ENCODE results near the gene RXFP4. TPM values are rescaled to one million over a fixed set of nuclear protein-coding genes. Genes with fewer than 3 reads are reported as not detected.

The RXFP4 gene
- total RNA-seq, 1 donor from 2014 or later = not detected

- Histone ChIP-seq H3K9ac (ENCODE audit: low read length) (peak overlapping the region; percentile 38), H3K36me3 (ENCODE audit: insufficient read depth, low read length) (peaks cover 59% of the 10 kb centered on the region), H4K20me1 (ENCODE audit: insufficient read depth, low read length) (peaks cover 81% of the 10 kb centered on the region), H3K79me2 (ENCODE audit: insufficient read depth, low read length) (peaks cover 82% of the 10 kb centered on the region), H3K9me3 (ENCODE audit: insufficient read depth, low read depth, low read length) (no peaks in the 10 kb centered on the region), H3K27ac (ENCODE audit: low read depth, low read length) (no peak overlapping the region), H3K4me3 (ENCODE audit: insufficient read depth, low read depth, low read length) (no peak overlapping the region), H2AFZ (ENCODE audit: low read depth, low read length) (no peak overlapping the region), H3K4me1 (ENCODE audit: insufficient read depth, low read length) (peaks cover 53% of the 10 kb centered on the region), H3K4me2 (ENCODE audit: low read length) (no peak overlapping the region), H3K27me3 (ENCODE audit: insufficient read depth, low read length) (no peaks in the 10 kb centered on the region)
- H3K27me3 Mint-ChIP-seq (ENCODE audit: low read depth, unreplicated experiment) = no peaks in the 10 kb centered on the region
- no peaks in the 10 kb centered on the region for H3K9me3 Mint-ChIP-seq (ENCODE audit: unreplicated experiment)
- peaks cover 30% of the 10 kb centered on the region for H3K36me3 Mint-ChIP-seq (ENCODE audit: low read depth, unreplicated experiment)
- FAIRE-seq = no peak
- H3K27ac Mint-ChIP-seq (ENCODE audit: unreplicated experiment) = no peak overlapping the region
- DNase-seq (ENCODE audit: low read depth) = no peak
- TF ChIP-seq, protein P1, sequence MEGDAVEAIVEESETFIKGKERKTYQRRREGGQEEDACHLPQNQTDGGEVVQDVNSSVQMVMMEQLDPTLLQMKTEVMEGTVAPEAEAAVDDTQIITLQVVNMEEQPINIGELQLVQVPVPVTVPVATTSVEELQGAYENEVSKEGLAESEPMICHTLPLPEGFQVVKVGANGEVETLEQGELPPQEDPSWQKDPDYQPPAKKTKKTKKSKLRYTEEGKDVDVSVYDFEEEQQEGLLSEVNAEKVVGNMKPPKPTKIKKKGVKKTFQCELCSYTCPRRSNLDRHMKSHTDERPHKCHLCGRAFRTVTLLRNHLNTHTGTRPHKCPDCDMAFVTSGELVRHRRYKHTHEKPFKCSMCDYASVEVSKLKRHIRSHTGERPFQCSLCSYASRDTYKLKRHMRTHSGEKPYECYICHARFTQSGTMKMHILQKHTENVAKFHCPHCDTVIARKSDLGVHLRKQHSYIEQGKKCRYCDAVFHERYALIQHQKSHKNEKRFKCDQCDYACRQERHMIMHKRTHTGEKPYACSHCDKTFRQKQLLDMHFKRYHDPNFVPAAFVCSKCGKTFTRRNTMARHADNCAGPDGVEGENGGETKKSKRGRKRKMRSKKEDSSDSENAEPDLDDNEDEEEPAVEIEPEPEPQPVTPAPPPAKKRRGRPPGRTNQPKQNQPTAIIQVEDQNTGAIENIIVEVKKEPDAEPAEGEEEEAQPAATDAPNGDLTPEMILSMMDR (IDR thresholded peaks at IDR 0.05; ENCODE audit: insufficient read depth, low read depth, low read length) = no peak
- no peak for TF ChIP-seq EZH2 (IDR thresholded peaks at IDR 0.05; ENCODE audit: insufficient read depth, low read length)
- peaks cover 48% of the 10 kb centered on the region for H3K4me1 Mint-ChIP-seq (ENCODE audit: low read depth, unreplicated experiment)
- no peak overlapping the region for H3K4me3 Mint-ChIP-seq (ENCODE audit: unreplicated experiment)
Measured at GRCh38 chr1:155966750-155967149, 25.3 kb downstream of the RXFP4 start.

DNA sequence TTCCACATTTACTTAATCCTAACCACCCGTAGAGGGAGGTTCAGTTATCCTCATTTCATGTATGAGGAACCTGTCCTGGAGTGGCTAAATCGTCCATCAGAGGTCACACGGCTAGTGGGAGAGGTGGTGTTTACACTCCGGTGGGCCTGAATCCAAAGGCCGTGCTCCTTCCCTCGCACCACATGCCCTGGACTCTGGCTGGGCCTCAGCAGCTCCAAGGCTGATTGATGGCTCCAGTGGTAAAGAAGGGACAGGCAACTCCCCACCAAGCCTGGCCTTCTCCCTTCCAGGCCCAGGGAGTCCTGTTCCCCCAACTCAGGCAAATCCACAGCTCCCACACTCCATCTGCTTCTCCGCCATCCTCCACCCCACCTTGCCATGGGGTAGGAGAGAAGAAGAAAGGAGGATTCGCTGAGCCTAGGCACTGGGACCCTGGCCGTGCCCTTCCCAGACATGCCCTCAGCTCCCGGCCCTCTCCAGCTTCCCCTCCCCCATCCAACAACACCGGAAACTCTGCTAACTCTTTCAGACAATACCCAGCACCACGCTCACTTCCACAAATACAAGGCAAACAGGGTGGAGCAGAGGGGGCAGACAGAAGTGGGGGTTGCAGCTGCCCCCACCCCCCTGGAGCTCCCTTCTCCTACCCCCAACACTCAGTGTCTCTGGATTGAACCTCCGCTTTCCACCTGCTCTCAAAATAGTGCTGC is 26.1 kb downstream of the RXFP4 start:
- Histone ChIP-seq H3K9ac (ENCODE audit: low read length) (peak overlapping the region; percentile 38), H3K9me3 (ENCODE audit: insufficient read depth, low read depth, low read length) (no peaks in the 10 kb centered on the region), H3K27ac (ENCODE audit: low read depth, low read length) (peak overlapping the region; percentile 45), H3K4me3 (ENCODE audit: insufficient read depth, low read depth, low read length) (no peak overlapping the region), H3K36me3 (ENCODE audit: insufficient read depth, low read length) (peaks cover 55% of the 10 kb centered on the region), H2AFZ (ENCODE audit: low read depth, low read length) (no peak overlapping the region), H3K27me3 (ENCODE audit: insufficient read depth, low read length) (no peaks in the 10 kb centered on the region), H3K4me2 (ENCODE audit: low read length) (peak overlapping the region; percentile 39), H4K20me1 (ENCODE audit: insufficient read depth, low read length) (peaks cover 85% of the 10 kb centered on the region), H3K4me1 (ENCODE audit: insufficient read depth, low read length) (peaks cover 53% of the 10 kb centered on the region), H3K79me2 (ENCODE audit: insufficient read depth, low read length) (peaks cover 82% of the 10 kb centered on the region)
- Mint-ChIP-seq H3K4me3 (ENCODE audit: unreplicated experiment) (no peak overlapping the region), H3K27me3 (ENCODE audit: low read depth, unreplicated experiment) (no peaks in the 10 kb centered on the region), H3K36me3 (ENCODE audit: low read depth, unreplicated experiment) (peaks cover 26% of the 10 kb centered on the region), H3K27ac (ENCODE audit: unreplicated experiment) (peak overlapping the region; percentile 77), H3K4me1 (ENCODE audit: low read depth, unreplicated experiment) (peaks cover 42% of the 10 kb centered on the region), H3K9me3 (ENCODE audit: unreplicated experiment) (no peaks in the 10 kb centered on the region)
- TF ChIP-seq EZH2 (IDR thresholded peaks at IDR 0.05; ENCODE audit: insufficient read depth, low read length) = no peak
- TF ChIP-seq, protein P1 (IDR thresholded peaks at IDR 0.05; ENCODE audit: insufficient read depth, low read depth, low read length) = no peak
- DNase-seq (ENCODE audit: low read depth) (no peak), FAIRE-seq (no peak)

DNA sequence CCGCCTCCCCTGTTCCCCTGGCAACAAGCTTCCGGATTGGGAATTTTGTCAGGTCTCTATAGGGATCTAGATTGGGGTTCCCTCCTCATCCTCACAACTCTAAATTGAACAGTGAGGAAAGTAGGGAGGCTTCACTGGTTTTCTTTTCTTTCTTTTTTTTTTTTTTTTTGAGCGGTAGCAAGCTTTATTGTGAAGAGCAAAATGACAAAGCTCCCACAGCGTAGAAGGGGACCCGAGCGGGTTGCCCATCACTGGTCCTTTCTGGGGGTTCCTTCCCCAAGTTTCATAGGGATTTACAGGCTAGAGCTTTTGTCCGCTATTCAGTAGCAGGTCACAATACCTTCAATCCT is 26.6 kb downstream of the RXFP4 start:
- peak overlapping the region; percentile 14 for H3K27ac ChIP-seq (ENCODE audit: low read depth, low read length)
- H3K4me3 Mint-ChIP-seq (ENCODE audit: unreplicated experiment) = no peak overlapping the region
- peaks cover 85% of the 10 kb centered on the region for H4K20me1 ChIP-seq (ENCODE audit: insufficient read depth, low read length)
- no peak overlapping the region for H2AFZ ChIP-seq (ENCODE audit: low read depth, low read length)
- DNase-seq (ENCODE audit: low read depth) (no peak), FAIRE-seq (no peak)
- H3K4me1 ChIP-seq (ENCODE audit: insufficient read depth, low read length) = peaks cover 47% of the 10 kb centered on the region
- peaks cover 83% of the 10 kb centered on the region for H3K79me2 ChIP-seq (ENCODE audit: insufficient read depth, low read length)
- H3K9me3 Mint-ChIP-seq (ENCODE audit: unreplicated experiment) = no peaks in the 10 kb centered on the region
- H3K9me3 ChIP-seq (ENCODE audit: insufficient read depth, low read depth, low read length) = no peaks in the 10 kb centered on the region
- H3K27ac Mint-ChIP-seq (ENCODE audit: unreplicated experiment) = peak overlapping the region; percentile 24
- H3K4me1 Mint-ChIP-seq (ENCODE audit: low read depth, unreplicated experiment) = peaks cover 39% of the 10 kb centered on the region
- no peaks in the 10 kb centered on the region for H3K27me3 ChIP-seq (ENCODE audit: insufficient read depth, low read length)
- no peak overlapping the region for H3K4me3 ChIP-seq (ENCODE audit: insufficient read depth, low read depth, low read length)
- H3K27me3 Mint-ChIP-seq (ENCODE audit: low read depth, unreplicated experiment) = no peaks in the 10 kb centered on the region
- H3K9ac ChIP-seq (ENCODE audit: low read length) = peak overlapping the region; percentile 38
- H3K36me3 ChIP-seq (ENCODE audit: insufficient read depth, low read length) = peaks cover 50% of the 10 kb centered on the region
- peaks cover 28% of the 10 kb centered on the region for H3K36me3 Mint-ChIP-seq (ENCODE audit: low read depth, unreplicated experiment)
- H3K4me2 ChIP-seq (ENCODE audit: low read length) = peak overlapping the region; percentile 39
- TF ChIP-seq, protein P1 (IDR thresholded peaks at IDR 0.05; ENCODE audit: insufficient read depth, low read depth, low read length) = no peak
- TF ChIP-seq EZH2 (IDR thresholded peaks at IDR 0.05; ENCODE audit: insufficient read depth, low read length) = no peak

Measured in astrocyte (in vitro differentiated cells and primary cell).